ENCODE results near the gene DPH5.

DNA sequence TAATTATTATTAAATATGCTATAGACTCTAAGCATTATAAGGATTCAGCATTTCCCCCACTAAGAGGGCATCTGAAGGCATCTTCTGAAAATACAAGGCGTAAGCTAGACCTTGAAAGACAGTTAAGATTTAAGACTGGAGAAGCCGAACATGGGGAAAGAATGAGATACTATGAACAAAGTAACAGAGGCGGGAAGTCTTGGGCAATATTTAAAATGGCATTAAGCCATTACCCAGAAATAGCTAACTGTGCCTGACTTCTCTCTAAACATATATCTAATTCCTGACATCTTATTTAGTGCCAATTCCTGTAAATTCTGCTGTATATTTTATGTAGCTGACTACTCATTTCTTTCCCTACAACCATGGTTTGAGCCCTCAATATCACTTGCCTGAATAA, 20.9 kb downstream of the DPH5 start:
- TF ChIP-seq, protein P1, sequence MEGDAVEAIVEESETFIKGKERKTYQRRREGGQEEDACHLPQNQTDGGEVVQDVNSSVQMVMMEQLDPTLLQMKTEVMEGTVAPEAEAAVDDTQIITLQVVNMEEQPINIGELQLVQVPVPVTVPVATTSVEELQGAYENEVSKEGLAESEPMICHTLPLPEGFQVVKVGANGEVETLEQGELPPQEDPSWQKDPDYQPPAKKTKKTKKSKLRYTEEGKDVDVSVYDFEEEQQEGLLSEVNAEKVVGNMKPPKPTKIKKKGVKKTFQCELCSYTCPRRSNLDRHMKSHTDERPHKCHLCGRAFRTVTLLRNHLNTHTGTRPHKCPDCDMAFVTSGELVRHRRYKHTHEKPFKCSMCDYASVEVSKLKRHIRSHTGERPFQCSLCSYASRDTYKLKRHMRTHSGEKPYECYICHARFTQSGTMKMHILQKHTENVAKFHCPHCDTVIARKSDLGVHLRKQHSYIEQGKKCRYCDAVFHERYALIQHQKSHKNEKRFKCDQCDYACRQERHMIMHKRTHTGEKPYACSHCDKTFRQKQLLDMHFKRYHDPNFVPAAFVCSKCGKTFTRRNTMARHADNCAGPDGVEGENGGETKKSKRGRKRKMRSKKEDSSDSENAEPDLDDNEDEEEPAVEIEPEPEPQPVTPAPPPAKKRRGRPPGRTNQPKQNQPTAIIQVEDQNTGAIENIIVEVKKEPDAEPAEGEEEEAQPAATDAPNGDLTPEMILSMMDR (IDR thresholded peaks at IDR 0.05) = no peak
- TF ChIP-seq POLR2A (IDR thresholded peaks at IDR 0.05) = no peak

Measured in lower leg skin (tissue), 3 donors.